HG02623 (cell line): Measurements from ENCODE around the gene ERICH4.
"Not testable (repeated sequence)": the region's sequence is repeated elsewhere in the genome, so short reads cannot be mapped to it uniquely, and the experiment has no call there.

Experiments
- ATAC-seq: cut with Tn5 transposase; IDR thresholded peaks from one replicate; pipeline ENCODE4 v1.9.1; 2021; ENCODE audit warnings: moderate library complexity; ENCODE audit not compliant: unreplicated experiment

Gene ERICH4, protein sequence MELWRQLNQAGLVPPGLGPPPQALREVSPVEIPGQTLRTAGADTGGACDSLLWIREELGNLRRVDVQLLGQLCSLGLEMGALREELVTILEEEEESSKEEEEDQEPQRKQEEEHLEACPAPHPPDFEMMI

DNA sequence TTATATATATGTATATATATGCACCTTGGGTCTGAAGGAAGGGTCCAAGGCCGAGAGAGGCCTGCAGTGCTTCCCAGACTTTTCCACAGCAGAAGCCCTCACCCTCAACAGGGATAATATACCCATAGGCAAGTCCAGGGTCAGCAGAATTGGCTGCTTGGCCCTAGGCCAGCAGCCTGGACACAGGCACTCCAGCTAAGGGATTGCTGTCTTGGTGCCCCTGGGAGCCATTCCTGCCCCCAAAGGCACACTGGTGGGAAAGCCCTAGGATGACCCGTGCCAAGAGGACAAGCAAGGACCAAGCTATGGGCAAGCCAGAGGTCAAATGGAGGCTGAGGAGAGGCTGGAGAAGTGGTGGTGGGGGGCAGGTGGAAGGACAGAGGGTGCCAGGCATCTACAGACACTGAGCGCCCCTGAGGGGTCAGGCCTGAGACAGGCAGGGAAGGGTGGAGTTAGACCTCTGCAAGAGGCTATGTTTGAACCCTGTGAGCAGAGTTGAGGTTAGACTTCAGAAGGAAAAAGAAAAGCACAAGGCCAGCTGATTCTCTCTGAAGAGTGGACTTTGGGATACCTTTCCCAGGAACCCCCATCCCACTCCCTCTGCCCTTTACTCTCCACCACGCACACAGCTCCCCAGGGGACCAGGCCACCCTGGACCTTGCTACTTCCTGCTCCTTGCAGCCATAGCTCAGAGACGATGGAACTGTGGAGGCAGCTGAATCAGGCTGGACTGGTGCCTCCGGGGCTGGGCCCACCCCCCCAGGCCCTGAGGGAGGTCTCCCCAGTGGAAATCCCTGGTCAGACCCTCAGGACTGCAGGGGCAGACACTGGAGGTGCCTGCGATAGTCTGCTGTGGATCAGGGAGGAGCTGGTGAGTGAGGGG lies at the start of gene ERICH4:
Gene ERICH4, plus strand, starts transcription at position 684 of the 883 bp plus-strand sequence. Its CDS starts 14 bp downstream, at position 698.
- ATAC-seq, result no peak

DNA sequence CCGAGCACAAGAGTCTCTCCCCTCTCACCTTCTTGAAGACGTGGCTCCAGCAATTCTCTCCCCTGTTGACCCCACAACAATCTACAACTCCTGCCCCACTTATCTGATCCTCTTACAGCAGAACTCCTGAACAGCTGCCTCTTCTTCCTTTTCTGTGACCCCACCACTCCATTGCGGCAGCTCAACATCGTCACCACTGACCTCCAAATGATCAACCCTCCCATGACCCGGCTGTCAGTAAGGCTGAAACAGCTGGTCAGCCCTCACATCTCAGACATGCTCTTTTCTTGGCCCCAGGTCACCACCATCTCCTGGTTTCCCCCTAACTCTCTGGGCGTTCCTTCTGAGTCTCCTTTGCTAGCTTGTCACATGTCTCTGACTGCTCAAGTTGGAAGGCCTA lies 47.6 kb upstream of the ERICH4 start:
- no peak for ATAC-seq

DNA sequence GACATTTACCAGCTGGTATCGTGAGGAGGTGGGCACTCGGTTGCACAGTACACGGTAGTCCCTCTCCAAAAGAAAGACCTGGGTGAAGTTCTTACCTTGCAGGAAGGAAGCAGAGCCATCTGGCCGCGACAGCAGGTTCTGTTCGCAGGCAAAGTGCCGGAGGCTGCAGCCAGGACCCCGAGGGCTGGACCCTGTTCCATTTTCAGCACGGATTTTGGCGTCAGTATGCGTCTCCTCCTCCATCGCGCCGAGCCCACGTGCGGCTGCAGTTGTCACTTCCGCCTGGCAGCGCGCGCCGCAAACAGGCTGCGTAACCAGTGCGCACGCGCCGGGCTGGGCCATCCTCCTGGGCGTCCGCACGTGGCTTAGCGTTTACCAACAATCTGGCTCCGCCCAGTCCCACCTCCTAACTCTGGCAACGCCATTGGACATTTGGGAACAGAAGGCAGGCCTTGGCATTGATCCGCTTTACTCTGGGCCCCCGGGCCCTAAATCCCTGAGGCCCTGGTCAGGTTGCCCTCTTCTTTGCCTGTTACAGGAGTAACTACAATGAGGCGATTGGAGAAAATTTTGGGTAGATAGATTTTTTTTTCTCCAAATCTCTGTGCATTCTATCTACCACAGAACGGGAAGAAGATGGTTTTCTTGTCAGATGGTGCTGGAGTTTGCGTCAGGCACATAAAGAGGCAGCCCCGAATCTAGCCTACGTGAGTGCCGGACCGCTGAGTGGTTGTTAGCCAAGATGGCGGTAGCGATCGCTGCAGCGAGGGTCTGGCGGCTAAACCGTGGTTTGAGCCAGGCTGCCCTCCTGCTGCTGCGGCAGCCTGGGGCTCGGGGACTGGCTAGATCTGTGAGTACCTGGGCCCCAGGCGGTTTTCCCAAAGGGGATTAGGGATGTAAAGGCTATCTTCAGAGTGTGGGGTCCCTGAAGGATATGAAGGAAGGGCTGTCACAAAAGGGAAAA lies 45.6 kb upstream of the ERICH4 start, which contains the start of the genes BCKDHA and EXOSC5:
Gene BCKDHA, plus strand, starts transcription at position 733 of the 964 bp plus-strand sequence. Its CDS starts 10 bp downstream, at position 743.
Gene EXOSC5, minus strand, starts transcription at position 274 of the 964 bp plus-strand sequence. Its CDS starts 31 bp downstream, at position 243.
- peak; percentile 85 for ATAC-seq

DNA sequence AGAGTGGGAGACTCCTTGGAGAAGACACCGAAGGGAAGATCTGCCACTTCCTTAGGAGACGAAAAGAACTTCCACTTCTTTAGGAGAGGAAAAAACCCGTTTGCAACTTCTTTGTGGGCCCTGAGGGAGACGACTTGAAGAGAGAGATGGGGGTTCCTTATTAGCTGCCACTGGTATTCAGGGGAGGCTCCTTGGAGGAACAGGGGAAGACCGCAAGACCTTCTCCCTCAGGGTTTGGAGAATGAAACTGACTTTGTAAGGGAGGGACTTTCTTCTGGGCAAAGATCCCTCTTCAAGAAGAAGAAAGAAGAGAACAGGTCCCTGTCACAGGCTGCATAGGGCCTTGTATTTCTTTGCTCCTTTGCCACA lies 44.9 kb upstream of the ERICH4 start:
- ATAC-seq, result no peak

DNA sequence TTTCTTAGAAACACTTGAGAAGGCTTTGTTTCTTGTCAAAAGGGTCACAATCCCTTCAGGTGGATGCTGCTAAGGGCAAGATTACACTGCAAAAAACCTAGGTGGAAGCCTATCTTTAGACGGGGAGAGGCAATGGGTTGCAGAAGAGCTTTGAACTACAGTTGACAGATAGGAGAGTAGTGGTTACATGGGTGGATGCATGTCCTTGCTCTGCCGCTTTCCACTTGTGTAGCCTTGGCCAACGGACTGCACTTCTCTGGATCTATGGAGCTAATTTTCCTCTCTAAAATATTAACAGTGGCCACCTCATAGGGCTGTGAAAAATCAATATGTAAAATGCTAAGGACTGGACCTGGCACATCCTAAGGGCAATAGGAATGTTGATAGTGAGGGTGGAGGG lies 44.4 kb upstream of the ERICH4 start:
- no peak for ATAC-seq

DNA sequence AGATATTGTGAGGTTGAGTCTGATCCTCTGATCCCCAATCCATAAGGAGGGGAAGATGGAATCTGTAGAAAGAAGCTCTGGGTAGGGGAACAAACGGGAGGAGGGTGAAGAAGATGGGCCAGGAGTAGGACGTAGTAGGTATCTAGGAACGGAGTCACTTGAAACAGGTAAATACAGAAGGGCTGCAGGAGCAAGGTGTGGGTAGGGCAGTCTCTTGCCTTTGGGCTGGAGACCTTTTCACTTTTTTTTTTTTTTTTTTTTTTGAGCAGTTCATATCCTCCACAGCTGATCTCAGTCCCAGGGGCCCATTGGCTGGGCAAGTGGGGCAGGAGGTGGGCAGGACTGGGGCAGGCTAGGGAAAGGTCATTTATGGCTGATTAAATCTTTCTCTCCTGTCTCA lies 43.9 kb upstream of the ERICH4 start:
- no peak for ATAC-seq

DNA sequence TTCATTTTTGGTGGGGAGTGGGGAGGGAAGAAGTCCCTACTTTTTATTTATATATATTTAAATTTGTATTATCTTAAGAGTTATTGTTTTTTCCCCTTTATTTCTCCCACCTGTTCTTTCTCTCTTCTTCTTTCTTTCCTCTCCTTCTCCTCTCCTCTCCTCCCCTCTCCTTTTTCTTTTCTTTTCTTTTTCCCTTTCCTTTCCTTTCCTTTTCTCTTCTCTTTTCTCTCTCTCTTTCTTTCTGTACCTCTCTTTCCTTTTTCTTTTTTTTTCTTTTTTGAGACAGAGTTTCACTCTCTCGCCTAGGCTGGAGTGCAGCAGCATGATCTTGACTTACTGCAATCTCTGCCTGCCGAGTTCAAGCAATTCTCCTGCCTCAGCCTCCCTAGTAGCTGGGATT lies 43.4 kb upstream of the ERICH4 start:
- ATAC-seq, result no peak

DNA sequence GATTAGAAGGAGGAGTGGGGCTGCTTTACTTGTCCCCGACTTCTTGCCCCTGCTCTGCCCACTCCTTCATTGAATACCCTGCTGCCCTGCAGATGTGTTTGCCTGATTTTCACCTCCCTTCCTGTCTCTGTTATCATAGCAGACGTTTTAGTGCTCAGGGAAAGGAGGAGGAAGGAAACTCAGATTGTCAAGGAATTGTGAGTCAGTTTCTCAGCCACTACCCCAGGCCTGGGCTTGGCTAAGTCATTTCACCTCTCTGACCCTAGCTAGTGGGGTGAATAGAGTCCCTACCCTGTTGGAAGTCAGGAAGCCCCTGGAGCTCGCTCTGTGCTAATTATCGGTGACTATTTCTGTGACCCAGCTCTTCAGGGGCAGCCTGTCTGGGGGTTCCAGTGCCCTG lies 41.5 kb upstream of the ERICH4 start:
- ATAC-seq, result no peak

DNA sequence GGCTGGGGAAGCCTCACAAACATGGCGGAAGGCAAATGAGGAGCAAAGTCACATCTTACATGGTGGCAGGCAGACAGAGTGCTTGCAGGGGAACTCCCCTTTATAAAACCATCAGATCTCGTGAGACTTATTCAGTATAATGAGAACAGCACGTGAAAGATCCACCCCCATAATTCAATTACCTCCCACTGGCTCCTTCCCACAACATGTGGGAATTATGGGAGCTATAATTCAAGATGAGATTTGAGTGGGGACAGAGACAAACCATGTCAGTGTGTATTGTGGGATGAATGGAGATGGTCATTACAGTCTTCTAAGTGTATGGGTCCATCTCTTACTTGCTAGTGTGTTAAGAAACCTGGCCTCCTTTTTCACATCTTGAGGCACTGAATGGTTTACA lies 40.9 kb upstream of the ERICH4 start:
- no peak for ATAC-seq

DNA sequence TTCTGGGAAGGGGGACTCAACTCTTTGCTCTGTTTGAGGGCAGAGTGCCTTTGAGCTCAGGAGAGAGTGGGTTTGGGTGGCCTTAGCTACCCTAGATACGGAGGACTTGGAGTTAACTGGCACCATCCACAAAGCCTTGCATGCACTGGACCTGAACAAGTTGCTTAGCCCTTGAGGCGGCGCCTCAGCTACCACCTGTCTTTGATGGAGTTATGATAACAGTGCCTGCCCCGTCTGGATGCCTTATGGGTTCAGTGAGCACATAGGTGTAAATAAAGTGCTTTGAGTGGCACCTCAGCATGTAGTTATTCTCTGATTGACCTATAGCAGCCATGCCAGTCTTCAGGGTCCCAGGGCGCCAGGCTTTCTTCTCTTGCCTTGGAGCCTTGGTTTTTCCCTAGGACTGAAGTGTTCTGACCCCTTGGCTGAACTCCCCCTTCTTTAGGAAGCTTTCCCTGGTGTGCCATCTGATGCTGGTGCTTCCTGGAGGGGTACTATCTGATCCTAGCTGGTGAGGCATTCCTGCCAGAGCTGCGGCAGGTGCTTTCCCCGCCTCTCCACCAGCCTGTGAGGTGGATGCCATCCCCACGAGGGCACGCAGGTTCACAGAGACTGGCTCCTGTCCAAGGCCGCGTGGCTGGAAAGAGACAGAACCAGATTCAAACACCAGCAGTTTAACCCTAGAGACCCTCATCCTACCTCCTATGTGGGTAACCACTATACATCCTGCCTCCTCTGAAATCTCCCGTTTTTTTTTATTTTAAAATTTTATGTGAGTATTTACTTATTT lies 39.6 kb upstream of the ERICH4 start:
- ATAC-seq, result no peak

DNA sequence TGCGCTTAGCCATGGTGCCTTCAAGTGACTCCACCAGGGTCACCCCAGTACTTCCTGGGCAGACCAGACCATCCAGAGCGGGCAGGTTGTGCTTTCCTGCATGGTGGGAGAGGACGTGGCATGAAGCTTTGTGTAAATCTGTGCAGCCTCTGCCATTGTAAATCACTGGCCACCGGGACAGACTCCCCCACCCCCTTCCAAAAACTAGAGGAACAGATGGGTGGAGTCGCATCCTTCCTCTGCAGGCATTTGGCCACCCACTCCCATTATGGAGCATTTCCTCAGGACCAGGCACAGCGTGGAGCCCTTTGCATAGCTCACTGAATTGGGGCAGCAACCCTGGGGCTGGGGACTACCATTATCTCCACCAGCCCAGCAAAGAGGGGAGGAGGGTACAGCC lies 37.2 kb upstream of the ERICH4 start:
- no peak for ATAC-seq

DNA sequence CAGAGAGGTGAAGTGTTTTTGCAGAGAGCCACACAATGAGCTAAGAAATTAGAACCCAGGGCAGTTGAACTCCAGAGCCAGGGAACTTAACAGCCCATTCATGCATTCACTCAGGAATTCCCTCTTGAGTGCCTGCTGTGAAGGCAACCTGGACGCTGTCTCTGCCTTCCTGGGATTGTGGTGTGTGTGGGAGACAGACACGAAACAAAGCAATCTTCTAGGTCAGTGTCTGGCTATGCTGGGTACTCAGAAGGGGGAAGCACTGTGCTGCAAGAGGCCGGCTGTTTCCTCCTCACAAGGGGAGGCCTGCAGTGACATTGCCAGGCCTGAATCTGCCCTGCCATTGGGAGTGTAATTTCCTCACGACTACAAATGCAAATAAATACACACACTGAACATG lies 35.7 kb upstream of the ERICH4 start:
- no peak for ATAC-seq

DNA sequence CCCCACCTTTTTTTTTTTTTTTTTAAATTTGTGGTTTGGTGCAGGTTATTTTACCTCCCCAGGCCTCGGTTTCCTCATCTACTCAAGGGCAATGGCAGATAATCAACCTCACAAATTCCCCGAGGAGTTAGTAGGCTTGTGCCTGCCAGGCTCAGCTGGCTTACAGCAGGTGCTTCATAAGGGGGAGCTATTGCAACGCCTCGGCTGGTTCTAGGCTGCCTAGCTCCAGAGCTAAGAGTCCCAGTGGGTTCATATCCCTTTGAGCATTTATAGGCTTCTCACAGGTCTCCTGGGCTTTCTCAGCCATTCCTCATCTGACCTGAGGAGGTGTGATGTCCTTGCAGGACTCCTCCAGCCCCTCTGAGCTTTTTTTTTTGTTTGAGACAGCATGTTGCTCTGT lies 34.7 kb upstream of the ERICH4 start:
- no peak for ATAC-seq

DNA sequence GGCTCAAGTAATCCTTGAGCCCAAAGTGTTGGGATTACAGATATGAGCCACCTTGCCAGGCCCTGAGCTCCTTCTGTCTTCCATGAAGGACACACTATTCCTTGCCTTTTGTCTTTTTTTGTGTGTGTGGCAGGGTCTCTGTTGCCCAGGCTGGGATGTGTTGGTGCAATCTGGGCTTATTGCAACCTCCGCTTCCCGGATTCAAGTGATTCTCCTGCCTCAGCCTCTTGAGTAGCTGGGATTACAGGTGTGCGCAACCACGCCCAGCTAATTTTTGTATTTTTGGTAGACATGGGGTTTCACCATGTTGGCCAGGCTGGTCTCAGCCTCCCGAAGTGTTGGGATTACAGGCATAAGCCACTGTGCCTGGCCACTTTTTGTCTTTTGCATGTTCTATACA lies 34.1 kb upstream of the ERICH4 start:
- not testable (repeated sequence) for ATAC-seq

DNA sequence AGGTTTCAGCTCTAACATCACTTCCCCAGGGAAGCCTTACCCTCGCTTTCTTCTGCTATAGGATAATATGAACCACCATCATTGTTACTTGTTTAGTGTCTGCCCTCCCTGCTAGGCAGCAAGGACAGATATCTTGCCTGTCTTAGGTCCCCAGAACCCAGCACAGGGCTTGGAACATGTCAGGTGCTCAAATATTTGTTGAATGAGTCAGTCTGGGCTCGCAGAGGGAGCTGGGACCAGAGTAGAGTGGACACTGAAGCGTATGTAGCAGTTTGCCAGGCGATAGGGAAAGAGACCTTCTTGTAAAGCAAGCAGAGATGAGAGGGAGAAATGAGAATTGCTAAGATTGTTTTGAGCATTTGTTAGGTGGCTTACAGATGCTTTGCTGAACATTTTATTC lies 33.7 kb upstream of the ERICH4 start:
- ATAC-seq, result no peak

DNA sequence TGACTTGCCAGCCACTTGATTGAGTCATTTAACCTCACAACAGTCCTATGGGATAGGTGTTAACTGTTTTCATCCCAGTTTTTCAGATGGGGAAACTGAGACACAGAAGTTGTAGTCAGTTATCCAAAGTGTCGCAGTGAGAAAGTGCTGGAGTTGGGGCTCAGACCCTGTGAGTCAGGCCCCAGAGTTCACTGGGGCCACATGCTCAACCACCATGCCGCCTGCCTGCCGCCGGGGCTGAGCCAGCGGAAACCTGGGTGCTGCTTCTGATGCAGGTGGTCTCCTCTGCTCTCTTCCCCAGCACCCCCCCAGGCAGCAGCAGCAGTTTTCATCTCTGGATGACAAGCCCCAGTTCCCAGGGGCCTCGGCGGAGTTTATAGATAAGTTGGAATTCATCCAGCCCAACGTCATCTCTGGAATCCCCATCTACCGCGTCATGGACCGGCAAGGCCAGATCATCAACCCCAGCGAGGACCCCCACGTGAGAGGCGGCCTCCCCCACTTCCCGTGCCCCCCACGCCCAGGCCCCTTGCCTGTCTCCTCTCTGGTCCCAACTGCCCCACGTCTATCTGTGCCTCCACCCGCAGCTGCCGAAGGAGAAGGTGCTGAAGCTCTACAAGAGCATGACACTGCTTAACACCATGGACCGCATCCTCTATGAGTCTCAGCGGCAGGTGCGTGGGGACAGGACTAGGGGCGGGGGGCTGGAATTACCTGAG lies 32.5 kb upstream of the ERICH4 start:
- ATAC-seq, result no peak

DNA sequence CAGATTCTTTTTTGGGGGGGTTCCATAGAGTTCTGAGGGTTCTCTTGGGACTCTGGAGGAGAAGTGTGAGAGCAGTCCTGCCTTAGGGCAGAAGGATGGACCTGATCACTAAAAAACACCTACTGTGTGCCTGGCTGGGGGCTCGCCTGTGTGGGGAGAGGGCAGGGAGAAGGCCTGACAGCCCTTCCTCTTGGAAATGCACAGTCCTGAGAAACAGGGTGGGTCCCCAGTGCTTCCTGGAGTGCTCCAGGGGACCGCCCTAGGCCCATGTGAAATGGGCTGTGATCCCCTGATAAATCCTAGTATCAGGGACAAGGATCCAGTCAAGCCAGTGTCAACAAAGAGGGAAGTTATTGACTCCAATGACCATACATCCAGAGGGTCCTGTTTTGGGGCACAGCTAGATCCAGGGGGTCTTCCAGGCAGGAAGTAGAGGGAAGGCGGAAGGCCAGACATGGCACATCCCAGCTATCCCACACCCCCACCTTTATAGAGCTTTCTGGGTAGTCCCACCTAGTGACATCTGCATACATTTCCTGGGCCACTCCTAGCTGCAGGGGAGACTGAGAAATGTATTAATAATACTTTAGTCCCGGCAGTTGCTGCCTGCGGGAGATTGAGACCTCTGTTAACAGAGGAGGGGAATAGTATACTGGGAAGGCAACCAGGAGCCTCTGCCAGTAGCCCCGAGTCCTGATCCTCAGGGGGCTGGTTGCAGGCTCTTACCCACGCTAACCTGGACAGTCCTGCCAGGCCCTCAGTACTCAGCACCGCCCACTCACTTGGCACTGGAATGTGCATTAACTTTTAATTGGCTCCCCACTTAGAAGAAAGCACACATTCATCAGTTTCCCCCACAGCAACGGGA lies 31.6 kb upstream of the ERICH4 start:
- ATAC-seq, result no peak

DNA sequence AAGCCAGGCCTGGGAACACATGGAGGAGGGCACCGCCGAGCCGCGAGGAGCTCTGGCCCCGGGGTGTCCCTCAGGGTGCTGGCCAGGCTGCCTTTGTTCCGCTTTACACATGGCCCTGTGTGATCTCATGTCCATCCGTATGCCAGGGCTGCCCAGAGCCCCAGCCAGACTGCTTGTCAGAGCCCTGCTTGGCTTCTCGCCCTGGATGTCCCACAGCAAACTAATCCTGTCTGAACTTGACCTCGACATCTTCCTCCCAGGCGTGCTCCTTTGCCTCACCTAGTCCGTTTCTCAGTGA lies 31.0 kb upstream of the ERICH4 start:
- ATAC-seq, result no peak

DNA sequence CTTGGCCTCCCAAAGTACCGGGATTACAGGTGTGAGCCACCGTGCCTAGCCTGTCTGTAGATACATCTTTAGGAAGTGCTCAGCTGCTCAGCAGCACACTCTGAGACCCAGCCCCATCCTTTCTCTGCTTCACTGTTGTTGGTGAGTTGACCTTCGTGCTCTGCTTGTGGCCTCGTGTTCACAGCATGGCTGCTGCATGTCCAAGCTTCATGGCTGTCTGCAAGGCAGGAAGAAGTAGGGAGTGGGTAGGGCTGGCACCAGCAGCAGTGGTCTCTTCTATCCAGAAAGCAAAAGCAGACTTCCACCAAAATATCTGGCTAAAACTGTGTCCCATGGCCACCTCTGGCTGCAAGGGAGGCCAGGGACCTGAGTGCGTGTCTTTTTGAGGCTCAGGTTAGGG lies 30.0 kb upstream of the ERICH4 start:
- no peak for ATAC-seq
